Measurements from ENCODE around the gene TCP11.

TCP11 gene

DNA sequence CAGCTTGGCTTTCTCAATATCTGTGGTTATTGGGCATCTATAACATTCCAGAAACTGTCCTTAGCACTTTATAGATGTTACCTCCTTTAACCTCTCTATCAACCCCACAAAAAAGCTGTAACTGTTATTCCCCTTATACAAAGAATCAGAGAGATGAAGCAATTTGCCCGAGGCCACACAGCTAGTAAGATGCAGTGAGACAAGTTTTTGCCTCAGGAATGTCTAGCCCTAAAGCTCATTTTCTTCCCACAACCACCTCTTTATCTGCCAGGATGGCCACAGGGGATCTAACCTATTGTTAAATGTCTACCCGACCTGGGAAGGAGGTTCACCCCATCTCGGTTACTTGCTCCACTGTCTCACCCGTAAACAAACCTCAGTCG lies 31.9 kb upstream of the TCP11 start:
- DNase-seq (ENCODE audit: low read depth): no peak

DNA sequence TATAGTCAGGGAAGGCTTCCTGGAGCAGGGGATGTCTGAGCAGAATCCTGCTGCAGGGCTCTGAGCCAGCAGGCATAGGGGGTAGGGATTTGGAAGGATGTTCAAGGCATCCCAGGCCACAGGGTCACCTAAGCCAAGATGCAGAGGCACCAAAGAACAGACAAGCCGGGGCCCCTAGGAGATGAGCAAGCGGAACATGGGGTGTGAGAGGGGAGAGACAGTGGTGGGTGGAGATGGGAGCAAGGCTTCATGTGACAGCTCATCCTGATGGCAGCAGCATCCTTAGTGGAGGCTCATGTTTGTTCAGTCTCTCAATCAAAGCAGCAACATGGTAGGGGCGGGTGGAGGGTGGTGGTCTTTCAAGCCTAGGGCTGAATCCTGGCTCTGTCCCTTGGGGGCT lies 29.8 kb upstream of the TCP11 start:
- DNase-seq (ENCODE audit: low read depth): no peak

DNA sequence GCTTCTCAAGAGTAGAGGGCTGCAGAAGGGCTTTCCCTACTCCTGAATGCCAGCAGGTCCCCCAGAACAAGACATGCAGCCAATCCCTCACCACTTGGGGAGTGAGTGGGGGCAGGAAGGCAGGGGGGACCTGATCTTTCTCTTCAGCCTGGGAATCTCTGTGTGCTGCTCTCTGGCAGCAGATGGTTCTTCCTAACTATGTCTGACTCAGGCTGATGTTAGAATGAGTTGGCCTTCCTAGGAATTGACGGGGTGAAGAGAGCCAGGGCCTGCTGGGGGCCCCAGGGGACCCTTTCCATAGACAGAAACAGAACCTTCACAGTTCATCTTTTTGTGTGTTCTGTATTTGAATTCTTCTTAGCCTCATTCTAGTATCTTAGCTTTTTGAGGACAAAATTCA lies 29.0 kb upstream of the TCP11 start:
- no peak for DNase-seq (ENCODE audit: low read depth)

DNA sequence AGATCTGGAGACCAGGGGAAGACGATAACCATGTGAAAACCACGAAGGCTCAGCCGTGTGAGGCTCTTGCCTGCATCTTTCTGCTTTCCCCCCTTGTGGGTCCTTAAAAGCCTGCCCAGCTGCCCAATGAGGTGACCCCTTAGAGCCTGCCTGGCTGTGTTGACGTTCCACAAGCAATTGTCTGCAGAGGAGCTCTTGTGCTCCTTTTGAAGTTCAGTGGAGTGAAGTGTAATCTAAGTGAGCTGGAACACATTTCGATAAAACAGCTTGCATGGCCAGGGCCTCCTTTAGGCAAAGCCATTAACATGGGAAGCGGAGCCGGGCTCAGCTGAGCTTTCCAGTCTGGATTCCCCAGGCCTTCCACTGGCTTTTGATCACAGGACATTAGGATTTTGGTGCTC lies 27.3 kb upstream of the TCP11 start:
- no peak for DNase-seq (ENCODE audit: low read depth)

DNA sequence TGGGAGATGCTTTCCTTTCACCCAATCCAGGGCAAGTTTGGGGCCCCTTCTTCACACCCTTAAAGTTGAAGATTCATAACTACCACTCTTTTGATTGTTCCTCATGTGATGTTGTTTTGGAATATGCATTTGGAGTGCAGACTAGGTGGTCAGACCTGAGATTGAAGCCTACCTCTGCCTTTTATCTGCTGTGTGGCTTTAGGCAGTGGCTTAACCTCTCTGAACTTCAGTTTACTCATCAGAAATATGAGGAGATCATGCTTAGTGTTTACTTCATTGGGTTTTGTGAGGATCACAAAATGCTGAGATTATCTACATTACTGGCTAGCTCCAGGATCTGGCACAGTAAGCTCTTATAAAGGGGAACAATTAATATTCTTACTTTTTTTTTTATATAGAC lies 26.4 kb upstream of the TCP11 start:
- DNase-seq (ENCODE audit: low read depth): no peak

DNA sequence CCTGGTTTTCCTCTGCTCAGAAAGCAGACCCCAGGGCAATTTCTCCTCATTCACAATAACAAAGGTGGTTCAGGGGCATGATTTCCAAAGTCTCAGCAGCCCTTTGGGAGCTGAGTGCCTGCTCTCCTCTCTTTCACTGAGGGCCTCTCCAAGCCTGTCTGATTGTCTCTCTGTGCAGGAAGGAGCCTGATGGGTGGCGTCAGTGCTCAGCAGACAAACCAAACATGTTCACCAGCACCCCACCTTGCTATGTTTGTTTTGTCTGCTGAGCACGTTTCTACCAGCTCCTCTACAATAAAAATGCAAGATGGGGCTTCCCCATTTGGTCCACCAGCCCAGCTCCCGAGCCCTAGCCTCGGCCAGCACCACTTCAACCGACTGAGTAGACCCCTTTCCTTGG lies 25.4 kb upstream of the TCP11 start:
- no peak for DNase-seq (ENCODE audit: low read depth)

DNA sequence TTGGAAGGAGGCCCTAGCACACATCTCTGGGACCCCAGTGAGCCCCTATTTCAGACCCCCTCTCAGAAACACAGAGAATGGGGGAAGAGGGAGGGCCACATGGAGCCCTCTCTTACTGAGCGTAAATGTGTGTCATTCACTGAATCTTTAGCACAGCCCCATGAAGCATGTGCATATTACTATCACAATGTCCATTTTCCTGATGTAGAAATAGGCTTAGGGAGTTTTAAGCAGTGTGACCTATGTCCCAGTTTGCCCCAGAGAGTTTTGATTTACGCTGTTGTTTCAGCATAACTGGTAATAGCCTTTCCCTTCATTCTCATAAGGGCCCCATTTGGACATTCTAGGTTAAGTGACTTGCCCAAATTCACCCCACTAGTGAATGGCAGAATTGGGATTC lies 25.0 kb upstream of the TCP11 start:
- DNase-seq (ENCODE audit: low read depth): no peak

DNA sequence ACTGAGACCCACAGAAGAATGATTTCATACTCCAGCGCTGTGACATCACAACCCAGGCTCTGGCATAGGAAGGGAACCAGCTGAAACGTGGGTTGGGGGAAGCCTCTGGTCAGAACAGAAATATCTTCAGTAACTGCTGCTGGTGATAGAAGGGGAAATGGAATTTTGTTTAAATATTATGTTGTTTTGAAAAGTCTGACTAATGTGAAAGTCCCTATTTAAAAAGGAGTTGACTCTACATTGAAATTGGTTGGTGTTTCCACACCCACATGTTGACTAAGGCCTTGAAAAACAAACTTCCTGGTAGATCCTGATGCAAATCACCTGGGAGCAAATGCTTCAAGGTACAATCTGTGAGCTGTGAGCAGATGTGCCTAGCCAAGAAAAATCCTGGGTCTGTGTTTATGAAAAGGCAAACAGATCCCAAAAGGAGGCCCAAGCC lies 24.5 kb upstream of the TCP11 start:
- DNase-seq (ENCODE audit: low read depth): no peak

DNA sequence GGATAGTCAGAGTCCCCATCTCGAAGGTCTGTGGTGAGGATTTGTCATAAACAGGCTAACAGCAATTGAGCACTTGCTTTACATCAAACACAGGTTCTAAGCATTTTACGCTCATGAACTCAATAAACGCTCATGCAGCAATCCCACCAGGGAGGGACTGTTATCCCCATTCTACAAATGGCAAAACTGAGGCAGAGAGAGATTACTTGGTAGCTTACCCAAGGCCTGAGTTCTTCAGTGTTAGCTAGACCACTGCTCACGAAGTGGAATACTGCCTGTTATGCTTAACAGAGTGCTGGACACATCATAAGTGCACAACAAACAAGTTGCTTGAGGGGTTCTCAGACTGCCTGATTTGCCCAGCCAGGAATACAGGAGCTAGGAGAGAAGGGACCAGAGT lies 23.7 kb upstream of the TCP11 start:
- no peak for DNase-seq (ENCODE audit: low read depth)

DNA sequence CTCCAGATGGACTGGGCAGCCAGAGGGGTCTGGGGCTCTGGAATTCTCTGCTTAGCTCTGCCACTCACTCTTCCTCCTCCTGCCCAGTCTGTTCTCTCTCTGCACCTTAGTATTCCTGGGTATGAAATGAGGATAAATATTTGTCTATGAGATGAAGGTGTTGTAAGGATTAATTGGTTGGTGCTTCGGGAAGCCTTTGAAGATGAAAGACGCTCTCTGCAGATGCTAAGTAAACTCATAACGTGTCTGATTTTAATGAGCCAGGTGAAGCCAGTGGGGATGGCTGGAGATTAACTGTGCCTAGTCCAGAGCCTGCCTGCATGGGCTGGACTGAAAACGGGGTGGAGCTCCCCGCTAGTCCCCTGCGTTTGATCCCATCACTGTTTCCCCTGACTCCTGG lies 23.1 kb upstream of the TCP11 start:
- DNase-seq (ENCODE audit: low read depth): no peak

DNA sequence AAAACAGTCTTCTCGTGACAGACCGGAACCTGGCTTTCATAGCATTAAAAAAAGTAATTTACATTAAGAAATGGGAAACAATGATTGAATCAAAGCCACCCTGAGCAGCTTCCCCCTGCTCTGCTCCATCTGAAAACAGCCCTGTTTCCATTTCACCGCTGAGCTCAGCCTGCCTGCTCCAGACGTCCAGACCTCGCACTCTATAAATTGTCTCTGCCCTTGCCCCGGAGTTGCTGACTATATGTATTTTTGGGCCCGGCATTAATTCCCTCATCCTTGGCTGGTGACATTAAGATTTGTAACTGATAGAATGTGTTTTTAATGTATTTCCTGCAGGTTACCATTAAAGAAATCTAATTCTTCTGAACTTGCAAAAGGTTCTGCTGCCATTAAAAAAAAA lies 22.7 kb upstream of the TCP11 start:
- DNase-seq (ENCODE audit: low read depth): no peak

DNA sequence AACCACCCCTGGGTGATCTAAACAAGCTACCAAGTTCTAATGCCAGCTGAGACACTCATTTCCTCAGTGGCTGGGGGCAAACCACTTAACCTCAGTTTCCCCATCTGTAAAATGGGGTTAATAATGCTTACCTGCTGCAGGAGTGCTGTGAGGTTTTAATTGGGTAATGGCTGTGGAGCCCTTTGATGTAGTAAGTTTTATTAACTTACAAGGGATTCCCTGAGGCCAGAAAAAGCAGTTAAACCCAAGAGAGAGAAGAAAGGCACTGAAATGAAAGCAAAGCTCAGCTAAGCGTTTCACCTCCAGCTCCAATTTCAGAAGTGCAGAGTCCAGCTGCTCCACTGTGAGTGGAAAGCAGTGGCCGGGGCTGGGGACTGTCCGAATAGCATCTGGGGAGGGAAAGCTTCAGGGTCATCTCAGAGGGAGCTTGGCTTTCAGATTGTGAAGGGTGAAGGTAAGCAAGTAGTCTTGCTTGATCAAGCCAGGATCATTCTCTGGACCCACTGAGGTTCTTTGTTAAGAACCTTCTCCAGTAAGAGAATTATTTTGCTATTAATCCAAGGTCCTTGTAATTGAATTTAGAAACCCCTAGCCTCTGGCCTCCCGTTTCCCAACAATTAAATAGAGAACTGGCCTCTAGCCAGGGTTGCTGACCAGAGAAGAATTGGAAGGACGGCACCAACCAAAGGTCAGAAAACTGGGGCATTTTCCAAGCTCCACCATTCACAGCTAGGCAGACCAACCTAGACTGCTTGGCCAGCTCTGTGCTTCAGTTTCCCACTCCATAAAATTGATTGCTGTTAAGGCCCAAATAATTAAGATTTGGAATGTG lies 20.9 kb upstream of the TCP11 start:
- DNase-seq (ENCODE audit: low read depth): no peak

DNA sequence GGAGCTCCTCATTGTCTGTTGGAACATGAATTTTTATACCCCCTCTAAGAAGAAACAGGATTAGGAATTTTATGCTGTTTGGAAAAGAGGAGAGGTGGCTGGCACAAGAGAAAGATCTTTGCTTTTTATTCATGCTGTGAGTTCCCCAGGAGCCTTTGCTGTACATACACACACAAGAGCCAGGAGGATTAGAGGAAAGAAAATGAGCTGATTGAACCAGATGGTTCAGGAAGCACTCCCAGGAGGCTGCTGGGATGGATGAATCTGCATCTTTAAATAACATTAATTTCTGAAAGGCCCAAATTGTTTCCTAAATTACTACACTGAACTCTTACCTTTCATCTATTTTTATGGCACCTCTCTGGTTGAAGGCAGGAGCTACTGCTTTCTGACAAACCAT lies 20.1 kb upstream of the TCP11 start:
- no peak for DNase-seq (ENCODE audit: low read depth)

DNA sequence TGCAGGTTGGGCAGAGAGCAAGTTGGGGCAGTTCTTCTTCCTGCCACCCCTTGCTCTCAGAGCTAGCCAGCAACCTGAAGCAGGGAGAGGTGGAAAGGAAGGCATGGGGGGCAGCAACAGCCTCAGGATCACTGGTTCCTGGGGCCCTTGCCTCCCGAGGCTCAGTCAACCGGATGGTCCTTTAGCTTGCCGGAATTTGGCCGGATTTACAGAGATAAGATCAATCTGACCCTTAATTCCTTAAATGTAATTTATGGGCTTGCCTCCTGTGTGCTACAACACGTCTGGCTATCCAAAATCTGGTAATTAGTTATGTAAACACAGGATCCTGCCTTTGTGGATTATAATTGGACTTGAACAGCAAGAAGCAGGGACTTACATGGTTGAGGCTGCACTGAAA lies 19.5 kb upstream of the TCP11 start:
- DNase-seq (ENCODE audit: low read depth): no peak

DNA sequence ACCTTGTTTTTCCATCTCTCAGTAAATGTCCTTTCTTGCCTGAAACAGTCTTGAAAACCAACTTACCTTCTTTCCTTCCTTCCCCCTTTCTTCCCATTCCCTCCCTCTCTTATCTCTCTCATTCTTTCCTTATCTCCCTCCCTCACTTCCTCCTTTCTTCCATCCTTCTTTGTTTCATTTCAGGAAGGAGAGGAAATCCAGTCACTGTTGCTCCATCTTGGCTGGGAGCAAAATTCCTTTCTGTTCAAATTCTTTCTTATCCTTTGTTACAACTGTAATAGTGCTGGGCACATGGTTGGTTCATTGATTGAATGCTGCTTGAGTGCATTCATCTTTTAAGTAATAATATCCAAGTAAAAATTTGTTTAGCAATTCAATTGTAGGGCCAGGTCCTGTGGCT lies 17.4 kb upstream of the TCP11 start:
- DNase-seq (ENCODE audit: low read depth): no peak

DNA sequence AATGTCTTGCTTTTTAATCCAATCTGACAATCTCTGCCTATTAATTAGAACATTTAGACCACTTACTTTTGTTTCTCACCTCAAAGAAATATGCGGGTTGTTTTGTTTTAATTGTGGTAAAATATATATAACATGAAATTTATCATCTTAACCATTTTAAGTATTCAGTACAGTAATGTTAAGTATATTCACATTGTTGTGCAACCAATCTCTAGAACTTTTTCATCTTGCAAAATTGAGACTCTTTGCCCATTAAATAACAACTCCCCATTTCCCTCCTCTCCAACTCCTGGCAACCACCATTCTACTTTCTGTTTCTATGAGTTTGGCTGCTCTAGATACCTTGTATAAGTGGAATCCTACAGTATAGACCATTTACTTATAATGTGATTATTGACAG lies 13.8 kb upstream of the TCP11 start:
- no peak for DNase-seq (ENCODE audit: low read depth)

DNA sequence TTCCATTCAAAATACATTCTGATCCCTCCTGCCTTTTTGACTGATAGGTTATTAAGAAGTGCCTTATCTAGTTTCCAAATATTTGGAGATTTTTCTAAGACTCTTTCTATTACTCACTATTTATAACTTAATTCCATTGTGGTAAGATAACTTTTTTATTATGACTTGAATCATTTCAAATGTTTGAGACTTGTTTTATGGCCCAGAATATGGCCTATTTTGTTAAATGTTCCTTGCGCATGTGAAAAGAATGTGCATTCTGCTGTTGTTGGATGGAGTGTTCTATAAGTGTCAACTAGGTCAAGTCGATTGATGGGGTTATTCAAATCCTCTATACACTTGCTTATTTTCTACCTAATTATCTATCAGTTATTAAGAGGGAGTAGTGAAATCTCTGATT lies 13.1 kb upstream of the TCP11 start:
- no peak for DNase-seq (ENCODE audit: low read depth)

DNA sequence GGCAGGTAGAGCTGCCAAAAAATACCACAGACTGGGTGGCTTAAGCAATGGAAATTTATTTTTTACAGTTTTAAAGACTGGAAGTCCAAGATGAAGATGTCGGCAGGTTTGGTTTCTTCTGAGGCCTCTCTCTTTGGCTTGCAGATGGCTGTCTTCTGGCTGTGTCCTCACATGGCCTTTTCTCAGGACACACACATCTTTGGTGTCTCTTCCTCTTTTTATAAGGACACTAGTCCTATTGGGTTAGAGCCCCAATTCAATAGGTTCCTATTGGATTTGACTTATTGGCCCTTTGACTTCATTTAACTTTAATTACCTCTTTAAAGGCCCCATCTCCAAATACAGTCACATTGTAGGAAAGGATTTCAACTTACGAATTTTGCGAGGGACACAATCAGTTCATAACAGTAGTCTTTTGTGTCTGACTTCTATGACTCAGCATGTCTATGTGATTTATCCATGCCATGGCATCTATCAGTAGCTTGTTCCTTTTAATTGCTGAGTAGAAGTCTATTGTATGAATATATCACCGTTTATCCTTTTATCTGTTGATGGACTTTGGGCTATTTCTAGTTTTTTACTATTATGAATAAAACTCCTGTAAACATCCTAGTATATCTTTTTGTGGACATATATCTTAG lies 11.0 kb upstream of the TCP11 start:
- no peak for DNase-seq (ENCODE audit: low read depth)

DNA sequence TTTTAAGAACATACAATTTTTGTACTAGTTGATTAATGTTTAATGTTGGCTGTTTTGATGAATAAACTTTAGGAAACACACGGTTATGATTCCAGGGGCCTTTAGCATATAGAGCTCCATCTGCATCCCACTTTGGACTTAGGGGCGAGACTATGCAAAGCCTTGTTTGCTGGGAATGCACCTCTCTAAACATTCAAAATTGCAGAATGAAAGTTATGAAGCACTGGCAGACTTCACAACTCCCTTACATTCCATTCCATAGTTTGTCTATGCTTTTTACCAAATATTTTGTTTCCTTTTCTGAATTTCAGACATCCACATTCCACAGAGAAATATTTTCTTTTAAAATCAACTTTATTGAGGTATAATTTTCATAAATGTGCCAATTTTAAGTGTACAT lies 10.3 kb upstream of the TCP11 start:
- no peak for DNase-seq (ENCODE audit: low read depth)

DNA sequence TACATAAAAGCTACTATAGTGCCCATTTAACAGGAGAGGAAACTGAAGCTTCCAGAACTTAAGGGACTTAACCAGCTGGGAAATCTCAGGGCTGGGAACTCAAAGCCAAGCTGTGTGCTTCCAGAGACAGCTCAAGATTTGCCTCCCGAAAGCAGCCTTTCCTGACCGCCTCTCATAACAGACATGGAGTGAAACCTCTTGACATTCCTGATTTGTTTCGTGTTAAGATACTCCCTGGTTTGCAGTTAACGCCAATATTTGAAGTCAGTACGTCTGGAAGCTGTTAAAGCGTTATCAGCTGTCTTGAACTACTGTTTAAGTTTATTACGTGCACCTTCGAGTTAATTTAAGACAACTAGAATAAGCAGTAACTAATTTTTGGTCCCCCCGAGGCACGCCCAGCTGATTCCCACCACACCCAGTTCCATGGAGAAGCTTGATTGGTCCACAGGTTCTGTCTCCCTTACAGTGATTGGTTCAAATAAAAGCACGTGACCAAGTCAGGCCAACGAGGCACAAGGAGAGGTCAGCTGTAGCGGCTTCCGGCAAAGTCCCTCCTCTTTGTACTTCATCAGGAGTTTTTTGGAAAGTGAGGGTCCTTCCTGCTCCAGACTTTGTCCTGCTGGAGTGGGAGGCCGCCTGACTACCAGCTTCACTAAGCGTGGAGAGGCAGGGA lies 8.9 kb upstream of the TCP11 start:
- no peak for DNase-seq (ENCODE audit: low read depth)

DNA sequence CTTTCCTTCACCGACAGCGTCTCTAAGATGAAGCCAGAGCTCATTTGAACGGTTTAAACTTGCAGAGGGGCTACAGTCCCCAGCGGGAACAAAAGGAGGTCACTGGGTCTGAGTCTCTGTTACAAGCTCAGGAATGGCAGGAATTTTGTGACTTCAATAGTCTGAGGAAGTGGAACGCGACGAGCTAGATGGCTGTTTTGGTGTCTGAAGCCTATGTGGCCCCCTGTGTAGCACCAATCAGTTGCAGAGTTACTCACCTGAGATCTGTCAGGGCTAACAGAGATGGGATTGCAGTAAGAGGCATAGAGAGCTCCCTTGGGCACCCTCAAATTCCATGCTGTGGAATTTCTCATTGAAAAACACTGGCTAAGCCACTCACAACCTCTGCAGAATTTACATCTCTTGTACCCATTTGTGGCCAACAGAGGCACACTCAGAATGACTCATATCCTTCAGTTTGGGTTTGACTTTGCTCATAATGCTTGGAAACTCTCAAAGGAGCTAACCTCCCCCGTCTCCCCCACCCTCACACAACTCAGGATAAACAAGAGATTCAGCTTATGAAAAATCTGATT lies 7.1 kb upstream of the TCP11 start:
- no peak for DNase-seq (ENCODE audit: low read depth)

DNA sequence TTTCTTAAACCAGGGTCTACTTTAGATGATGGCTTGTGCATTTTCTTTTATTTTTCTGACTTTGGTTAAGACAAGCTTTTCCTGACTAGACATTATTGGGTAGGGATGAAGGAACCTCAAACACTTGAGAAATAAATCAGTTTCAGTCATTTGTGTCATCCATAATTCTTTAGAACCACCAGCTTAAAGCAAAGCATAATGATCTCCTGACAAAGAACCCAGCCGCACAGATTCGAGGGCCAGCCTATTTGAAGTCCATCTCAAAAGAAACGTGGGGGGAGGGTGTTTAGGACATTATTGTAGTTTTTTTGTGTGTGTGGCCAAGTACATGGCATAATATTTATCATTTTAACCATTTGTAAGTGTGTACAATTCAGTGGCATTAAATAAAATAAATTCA lies 6.3 kb upstream of the TCP11 start:
- no peak for DNase-seq (ENCODE audit: low read depth)

DNA sequence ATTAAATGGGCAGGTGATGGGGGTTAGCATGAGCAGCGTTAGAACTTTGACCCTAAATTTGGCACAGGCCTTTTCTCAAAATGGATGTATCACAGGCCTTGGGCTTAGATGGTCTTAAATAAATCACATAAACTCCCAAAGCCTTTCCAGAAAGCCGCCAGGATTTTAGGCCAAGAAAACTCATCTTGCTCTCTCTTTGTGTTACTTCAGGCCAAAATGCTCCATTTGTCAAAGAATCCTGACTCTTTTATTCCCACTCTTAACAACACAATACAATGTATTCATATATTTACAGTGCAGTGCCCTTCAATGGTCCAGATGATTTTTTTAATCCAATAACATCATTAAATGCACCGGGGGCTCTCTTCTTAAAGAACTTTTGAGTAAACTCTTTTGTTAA lies 5.9 kb upstream of the TCP11 start:
- DNase-seq (ENCODE audit: low read depth): no peak
